Activated CD8-positive, alpha-beta memory T cell treated with anti-CD3 and anti-CD28 coated beads, Interleukin-2, amount 50 U/mL, for 1 hour (primary cell): Measurements from ENCODE around the gene NAE1.
"Not testable (repeated sequence)": the region's sequence is repeated elsewhere in the genome, so short reads cannot be mapped to it uniquely, and the experiment has no call there.

Source experiments
- DNase-seq: peaks from one replicate; pipeline ENCODE4 v3.0.0-alpha.2; 2020; ENCODE audit errors: extremely low read depth

The NAE1 gene

GRCh38 chr16:66802159-66802558, 28.6 kb downstream of the NAE1 start:
- DNase-seq: no peak

DNA sequence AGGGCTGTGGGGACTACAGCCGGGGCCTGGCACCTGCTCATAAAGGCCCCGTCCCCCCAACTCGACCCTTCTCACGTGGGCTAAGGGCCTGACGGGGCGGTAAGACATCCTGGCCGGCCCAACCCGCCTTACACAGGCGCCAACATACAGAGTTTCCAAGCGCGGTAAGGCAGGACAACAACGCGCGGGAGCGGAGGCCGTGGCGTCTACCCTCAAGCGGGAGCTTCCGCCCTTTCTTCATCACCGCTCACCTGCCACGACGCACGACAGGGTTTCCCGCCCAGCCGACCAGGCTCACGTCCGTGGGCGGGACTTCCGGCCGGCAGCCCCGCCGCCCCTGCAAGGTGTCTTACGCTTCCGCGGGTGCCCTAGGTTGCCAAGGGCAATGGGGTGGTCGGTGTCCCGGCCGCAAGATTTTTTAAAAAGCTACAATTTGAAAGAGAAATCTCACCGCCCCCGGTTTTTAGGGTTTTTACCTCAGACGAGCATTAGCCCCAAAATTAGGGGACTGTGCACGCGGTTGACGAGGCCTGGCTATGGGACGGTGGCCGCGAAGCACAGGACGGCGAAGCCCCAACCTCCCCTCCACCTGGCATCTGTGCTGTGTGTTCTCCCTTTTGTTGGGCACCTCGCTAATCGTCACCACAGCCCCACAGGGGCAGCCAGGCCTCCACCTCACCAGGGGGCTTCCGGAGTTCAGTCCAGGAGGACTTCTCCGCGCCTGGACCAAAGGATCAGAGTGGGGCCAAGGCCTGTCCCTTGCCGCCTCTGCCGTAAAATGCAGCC, 29.3 kb downstream of the NAE1 start, which contains the start of gene TERB1:
TERB1 (minus strand) TSS at position 265 of the 786 bp plus-strand sequence. CDS start 4,786 bp downstream, outside the sequence.
- DNase-seq: no peak

DNA sequence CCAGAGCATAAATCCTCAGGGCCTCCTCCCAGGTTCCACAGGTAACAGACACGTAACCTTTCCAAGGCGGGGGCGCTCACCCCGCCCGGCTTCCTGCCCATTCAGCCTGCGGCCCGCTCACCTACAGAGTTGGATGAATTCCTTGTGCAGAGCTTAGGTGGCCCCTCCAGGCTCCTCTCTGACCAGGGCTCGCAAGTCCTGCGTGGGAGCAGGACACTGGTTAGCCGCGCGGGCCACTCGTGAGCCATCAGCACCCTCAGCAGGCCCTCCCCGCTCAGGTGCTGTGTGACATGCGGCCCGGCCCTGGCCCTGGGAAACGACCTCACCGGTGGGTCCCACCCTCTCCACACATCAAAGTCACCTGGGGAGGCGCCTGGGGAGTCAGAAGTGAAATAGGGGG, 29.9 kb downstream of the NAE1 start:
- DNase-seq: no peak

GRCh38 chr16:66798161-66798560, 32.6 kb downstream of the NAE1 start:
- DNase-seq: no peak

- DNase-seq: not testable (repeated sequence)
Observed at GRCh38 chr16:66793984-66794383, 36.8 kb downstream of the NAE1 start.

GRCh38 chr16:66790130-66790733, 40.5 kb downstream of the NAE1 start:
- DNase-seq: no peak

- no peak for DNase-seq
Observed at GRCh38 chr16:66787427-66787826, 43.3 kb downstream of the NAE1 start.

- DNase-seq: no peak
Observed at GRCh38 chr16:66786551-66786950, 44.2 kb downstream of the NAE1 start.

DNA sequence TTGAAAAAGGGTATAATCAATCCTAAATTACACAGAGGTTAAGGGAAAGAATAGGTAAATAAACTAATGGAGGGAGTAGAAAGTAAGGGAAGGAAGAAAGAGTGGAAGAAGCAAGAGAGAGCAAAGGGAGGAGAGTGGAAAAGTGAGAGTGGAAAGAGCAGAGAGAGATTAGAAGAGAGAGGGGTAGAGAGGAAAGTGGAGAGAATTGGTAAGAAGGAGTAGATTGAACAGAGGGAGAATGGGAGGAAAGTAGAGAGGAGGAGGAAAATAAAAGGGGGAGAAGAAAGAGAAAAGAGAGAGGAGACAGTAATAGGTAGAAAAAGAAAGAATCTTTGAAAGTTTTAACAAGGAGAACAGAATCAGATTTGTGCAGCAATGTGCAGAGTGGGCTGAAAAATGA, 54.3 kb downstream of the NAE1 start:
- no peak for DNase-seq

DNA sequence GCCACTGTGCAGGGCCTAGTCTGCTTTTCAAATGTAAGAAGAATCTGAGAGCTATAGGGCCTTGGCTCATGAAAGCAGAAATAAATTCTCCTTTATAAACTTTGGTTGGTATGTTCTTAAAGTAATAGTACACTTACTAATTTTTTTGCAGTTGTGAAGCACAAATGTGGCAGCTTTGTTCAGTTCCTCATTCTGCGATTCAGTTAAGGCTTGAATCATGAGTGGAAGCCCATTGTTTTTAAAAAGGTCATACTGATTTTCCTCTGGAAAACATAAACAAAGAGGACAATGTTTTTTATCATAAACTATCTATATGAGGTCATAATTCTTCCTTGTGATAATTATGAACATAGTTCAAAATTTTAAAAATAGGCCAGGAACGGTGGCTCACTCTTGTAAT, 55.8 kb downstream of the NAE1 start:
- DNase-seq: no peak

DNA sequence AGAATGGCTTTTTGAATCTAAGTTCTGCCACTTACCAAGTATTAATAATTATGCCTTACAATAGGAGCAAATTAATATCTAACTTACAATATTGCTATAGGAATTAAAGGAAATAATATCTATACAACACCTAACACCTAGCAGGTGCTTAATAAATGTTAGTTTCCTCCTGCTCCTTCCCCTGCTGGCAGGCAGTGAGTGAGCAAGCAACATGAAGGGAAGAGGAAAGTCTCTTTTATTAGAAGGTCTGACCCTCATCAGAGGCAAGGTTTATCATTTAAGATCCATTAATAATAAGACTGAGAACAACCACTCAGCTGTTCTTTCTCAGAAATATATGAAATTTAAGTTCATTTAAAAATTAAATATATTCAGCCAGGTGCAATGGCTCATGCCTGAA, 72.7 kb downstream of the NAE1 start:
- DNase-seq: no peak

- no peak for DNase-seq
Observed at GRCh38 chr16:66754819-66755218, 76.0 kb downstream of the NAE1 start.

DNA sequence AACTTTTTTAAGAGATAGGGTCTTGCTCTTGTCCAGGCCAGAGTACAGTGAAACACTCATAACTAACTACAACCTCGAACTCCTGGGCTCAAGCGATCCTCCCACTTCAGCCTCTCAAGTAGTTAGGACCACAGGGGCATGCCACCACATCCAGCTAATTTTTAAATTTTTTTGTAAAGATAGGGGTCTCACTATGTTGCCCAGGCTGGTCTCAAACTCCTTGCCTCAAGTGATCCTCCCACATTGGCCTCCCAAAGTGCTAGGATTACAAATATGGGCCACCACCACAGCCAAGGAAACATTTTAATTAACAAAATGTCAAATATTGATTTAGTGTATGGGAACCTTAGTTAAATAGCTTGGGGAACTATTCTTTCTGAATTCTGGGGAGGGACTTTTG, 76.6 kb downstream of the NAE1 start:
- DNase-seq: no peak

DNA sequence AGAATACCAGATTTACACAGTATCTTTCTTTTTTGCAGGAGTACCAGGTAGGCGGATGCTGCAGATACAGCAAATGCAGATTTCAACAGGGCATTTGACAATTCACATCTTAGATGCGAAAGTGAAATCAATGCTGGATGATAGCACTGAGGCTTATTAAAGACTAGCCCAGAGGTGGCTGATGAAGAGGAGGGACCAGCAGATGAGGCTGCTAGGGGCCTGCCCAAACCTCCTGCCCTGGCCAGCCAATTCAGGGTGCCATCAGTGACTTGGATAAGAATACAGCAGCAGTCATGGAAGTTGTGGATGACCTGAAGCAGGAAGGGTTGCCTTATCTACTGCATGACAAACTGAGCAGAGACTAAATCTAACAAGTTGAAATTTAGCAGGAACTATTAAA, 77.8 kb downstream of the NAE1 start:
- DNase-seq: no peak
